ENCODE results near the gene RGP1. TPM values are rescaled to one million over a fixed set of nuclear protein-coding genes. Genes with fewer than 3 reads are reported as not detected.

The RGP1 gene
- total RNA-seq, 1 donor from 2014 or later = 11.2 TPM

GRCh38 chr9:35756275-35757225 is 7.5 kb downstream of the RGP1 start:
- H2AFZ ChIP-seq (replicated peaks) = peak overlapping the region; percentile 64
- Mint-ChIP-seq H3K27me3 (ENCODE audit: insufficient read depth, low read depth) (no peaks in the 10 kb centered on the region), H3K36me3 (peaks cover 30% of the 10 kb centered on the region), H3K27ac (peak overlapping the region; percentile 51), H3K9me3 (no peaks in the 10 kb centered on the region), H3K4me3 (peak overlapping the region; percentile 93), H3K4me1 (peaks cover 27% of the 10 kb centered on the region)
- TF ChIP-seq CTCF (IDR thresholded peaks at IDR 0.05) (peak; percentile 73), EZH2phosphoT487 (IDR thresholded peaks at IDR 0.05) (no peak)
- peak overlapping the region; percentile 41 for H3K9ac ChIP-seq
- H3K4me3 ChIP-seq = peak overlapping the region; percentile 68
- no peaks in the 10 kb centered on the region for H3K9me3 ChIP-seq (ENCODE audit: low read depth)
- H3K4me1 ChIP-seq = peaks cover 19% of the 10 kb centered on the region
- H4K20me1 ChIP-seq (ENCODE audit: low read depth) = no peaks in the 10 kb centered on the region
- peaks cover 28% of the 10 kb centered on the region for H3F3A ChIP-seq (ENCODE audit: low read depth)
- no peaks in the 10 kb centered on the region for H3K27me3 ChIP-seq
- no peaks in the 10 kb centered on the region for H3K36me3 ChIP-seq
- DNase-seq (ENCODE audit: low spot score) = peak; percentile 85
- peaks cover 42% of the 10 kb centered on the region for H3K79me2 ChIP-seq (ENCODE audit: low read depth)
- H3K27ac ChIP-seq = peak overlapping the region; percentile 83
- H3K4me2 ChIP-seq = peak overlapping the region; percentile 94

- Mint-ChIP-seq H3K36me3 (peaks cover 26% of the 10 kb centered on the region), H3K4me1 (peaks cover 27% of the 10 kb centered on the region), H3K9me3 (no peaks in the 10 kb centered on the region), H3K27me3 (ENCODE audit: insufficient read depth, low read depth) (no peaks in the 10 kb centered on the region), H3K4me3 (peak overlapping the region; percentile 93), H3K27ac (peak overlapping the region; percentile 96)
- Histone ChIP-seq H3K79me2 (ENCODE audit: low read depth) (peaks cover 49% of the 10 kb centered on the region), H3K4me1 (peaks cover 22% of the 10 kb centered on the region), H3K9me3 (ENCODE audit: low read depth) (no peaks in the 10 kb centered on the region), H3K4me3 (peak overlapping the region; percentile 68), H3K36me3 (no peaks in the 10 kb centered on the region), H3F3A (ENCODE audit: low read depth) (peaks cover 33% of the 10 kb centered on the region), H3K27ac (peak overlapping the region; percentile 83), H3K4me2 (peak overlapping the region; percentile 94), H4K20me1 (ENCODE audit: low read depth) (no peaks in the 10 kb centered on the region), H3K9ac (peak overlapping the region; percentile 41), H2AFZ (replicated peaks) (peak overlapping the region; percentile 47), H3K27me3 (no peaks in the 10 kb centered on the region)
- TF ChIP-seq EZH2phosphoT487 (IDR thresholded peaks at IDR 0.05) = no peak
- TF ChIP-seq CTCF (IDR thresholded peaks at IDR 0.05) = no peak
- no peak for TF ChIP-seq EZH2 (IDR thresholded peaks at IDR 0.05)
- peak; percentile 59 for DNase-seq (ENCODE audit: low spot score)
Measured at GRCh38 chr9:35757226-35757891, 8.3 kb downstream of the RGP1 start.

GRCh38 chr9:35757892-35758275 is 8.8 kb downstream of the RGP1 start:
- DNase-seq (ENCODE audit: low spot score) = no peak
- H4K20me1 ChIP-seq (ENCODE audit: low read depth) = peaks cover 5% of the 10 kb centered on the region
- peak overlapping the region; percentile 83 for H3K27ac ChIP-seq
- peak overlapping the region; percentile 41 for H3K9ac ChIP-seq
- H3K27me3 Mint-ChIP-seq (ENCODE audit: insufficient read depth, low read depth) = no peaks in the 10 kb centered on the region
- H3K27me3 ChIP-seq = no peaks in the 10 kb centered on the region
- peak overlapping the region; percentile 68 for H3K4me3 ChIP-seq
- H3K4me1 ChIP-seq = peaks cover 27% of the 10 kb centered on the region
- peak overlapping the region; percentile 93 for H3K4me3 Mint-ChIP-seq
- H3K79me2 ChIP-seq (ENCODE audit: low read depth) = peaks cover 53% of the 10 kb centered on the region
- H3K9me3 Mint-ChIP-seq = no peaks in the 10 kb centered on the region
- H3K9me3 ChIP-seq (ENCODE audit: low read depth) = no peaks in the 10 kb centered on the region
- no peaks in the 10 kb centered on the region for H3K36me3 ChIP-seq
- H3K36me3 Mint-ChIP-seq = peaks cover 24% of the 10 kb centered on the region
- peaks cover 27% of the 10 kb centered on the region for H3K4me1 Mint-ChIP-seq
- TF ChIP-seq EZH2 (IDR thresholded peaks at IDR 0.05) (no peak), CTCF (IDR thresholded peaks at IDR 0.05) (no peak), EZH2phosphoT487 (IDR thresholded peaks at IDR 0.05) (no peak)
- H3K4me2 ChIP-seq = peak overlapping the region; percentile 94
- no peak overlapping the region for H3K27ac Mint-ChIP-seq
- peaks cover 38% of the 10 kb centered on the region for H3F3A ChIP-seq (ENCODE audit: low read depth)
- no peak overlapping the region for H2AFZ ChIP-seq (replicated peaks)

Measured in neural progenitor cell (in vitro differentiated cells).